Fibroblast of lung (primary cell): Measurements from ENCODE around the gene BLOC1S6.
A peak's percentile ranks its signal among the peaks of the same experiment; 100 is the strongest.

Experiments
- CTCF ChIP-seq, 2 donors: IDR thresholded peaks in 1 of 2; conservative IDR thresholded peaks in 1 of 2; 1 replicate in 1 of 2; 2 replicates in 1 of 2; pipeline ENCODE4 v1.5.1; 2011 to 2012; ENCODE audit warnings: low read length in 2 of 2, control low read depth in 1 of 2, inconsistent platforms in 1 of 2, low read depth in 1 of 2, mild to moderate bottlenecking in 1 of 2
- EZH2 ChIP-seq: IDR thresholded peaks from 2 replicates; pipeline ENCODE4 v1.5.1; 2012; ENCODE audit warnings: low read length, control low read depth, mild to moderate bottlenecking; ENCODE audit errors: missing control alignments

- TF ChIP-seq CTCF (conservative IDR thresholded peaks at IDR 0.05 in 1 of 2, IDR thresholded peaks at IDR 0.05 in 1 of 2; ENCODE audit: low read depth in 1 of 2, low read length in 2 of 2) (peak; percentile 19 to 36), EZH2 (no peak)
Observed at GRCh38 chr15:45573961-45574629, 13.1 kb upstream of the BLOC1S6 start.
